NCI-H82 (cell line): Measurements from ENCODE around the gene NKX2-3.

Source experiments
- DNase-seq: peaks from one replicate; lab custom pipeline; 2025; lab: John Stamatoyannopoulos, UW

Gene NKX2-3

DNA sequence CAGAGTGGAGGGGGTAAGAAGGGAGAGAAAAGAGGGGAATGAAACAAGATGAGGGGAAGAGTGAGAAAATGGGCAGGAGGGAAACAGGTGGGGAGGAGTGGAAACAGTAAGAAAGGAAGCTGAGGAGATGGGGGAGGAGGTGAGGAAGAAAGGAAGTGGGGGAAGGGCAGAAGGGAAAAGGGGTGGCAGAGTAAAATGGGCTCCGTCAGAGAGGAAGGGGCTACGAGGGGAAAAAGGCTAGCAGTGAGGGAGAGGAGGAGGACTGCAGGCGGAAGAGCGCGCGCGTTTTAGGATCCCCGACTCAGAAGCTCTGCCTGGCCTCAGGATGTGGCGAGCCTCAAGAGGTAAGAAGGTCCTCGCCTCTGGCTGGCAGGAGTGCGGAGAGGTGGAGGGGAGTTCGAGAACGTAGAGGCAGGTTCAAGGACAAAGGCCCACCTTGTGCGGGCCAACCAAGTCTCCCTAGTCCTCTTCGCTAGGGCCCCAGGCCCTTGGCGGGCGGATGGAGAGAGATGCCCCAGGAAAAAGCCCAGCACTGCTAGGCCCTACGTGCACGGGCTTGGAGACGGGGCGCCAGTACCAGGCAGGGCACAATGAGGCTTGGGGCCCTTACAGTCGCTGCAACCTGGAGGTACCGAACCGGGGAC is 5.8 kb upstream of the NKX2-3 start:
- no peak for DNase-seq

DNA sequence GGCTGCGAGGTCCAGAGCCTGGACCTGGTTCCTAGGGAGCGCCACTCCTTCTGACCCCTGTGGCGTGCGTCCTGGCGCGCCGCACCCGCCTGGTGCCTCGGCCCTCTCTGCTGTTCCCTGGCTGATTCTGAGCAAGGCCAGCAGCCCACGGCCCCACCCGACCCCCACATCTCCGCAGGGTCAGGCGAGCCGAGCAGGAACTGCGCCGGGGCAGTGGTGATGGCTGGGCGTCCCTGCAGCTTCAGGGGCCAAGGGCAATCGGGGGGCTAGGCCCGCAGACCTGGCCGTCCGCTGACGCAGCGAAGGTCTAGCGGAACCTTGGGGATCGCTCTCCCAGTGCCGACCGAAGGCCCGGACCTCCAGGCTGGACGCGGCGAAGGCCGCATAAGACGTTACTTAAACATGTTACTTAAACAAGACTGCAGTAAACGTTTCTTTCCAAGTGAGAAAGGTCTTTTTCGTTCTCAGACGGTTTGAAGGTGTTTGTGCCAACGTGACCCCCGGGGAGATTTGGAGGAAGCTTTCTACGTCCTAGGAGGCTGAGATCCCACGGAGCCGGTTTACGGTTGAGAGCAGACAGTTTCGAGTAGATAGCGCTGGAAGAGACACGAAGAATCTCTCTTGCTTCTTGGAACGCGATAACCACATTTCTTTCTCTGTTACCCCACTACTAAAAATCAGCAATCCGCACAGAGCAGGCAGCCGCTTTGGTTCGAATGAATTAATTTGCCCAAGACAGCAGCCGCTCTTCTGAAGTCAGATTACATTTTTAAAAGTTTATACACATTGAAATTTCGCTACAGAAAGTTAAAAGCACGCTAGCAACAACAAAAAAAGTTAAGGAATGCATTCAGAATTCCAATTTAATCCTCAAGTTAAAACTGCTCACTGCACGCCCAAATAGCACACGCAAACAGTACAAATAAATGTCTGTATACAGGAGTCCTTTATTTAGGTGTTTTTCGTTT is 4.9 kb upstream of the NKX2-3 start:
- DNase-seq: no peak

DNA sequence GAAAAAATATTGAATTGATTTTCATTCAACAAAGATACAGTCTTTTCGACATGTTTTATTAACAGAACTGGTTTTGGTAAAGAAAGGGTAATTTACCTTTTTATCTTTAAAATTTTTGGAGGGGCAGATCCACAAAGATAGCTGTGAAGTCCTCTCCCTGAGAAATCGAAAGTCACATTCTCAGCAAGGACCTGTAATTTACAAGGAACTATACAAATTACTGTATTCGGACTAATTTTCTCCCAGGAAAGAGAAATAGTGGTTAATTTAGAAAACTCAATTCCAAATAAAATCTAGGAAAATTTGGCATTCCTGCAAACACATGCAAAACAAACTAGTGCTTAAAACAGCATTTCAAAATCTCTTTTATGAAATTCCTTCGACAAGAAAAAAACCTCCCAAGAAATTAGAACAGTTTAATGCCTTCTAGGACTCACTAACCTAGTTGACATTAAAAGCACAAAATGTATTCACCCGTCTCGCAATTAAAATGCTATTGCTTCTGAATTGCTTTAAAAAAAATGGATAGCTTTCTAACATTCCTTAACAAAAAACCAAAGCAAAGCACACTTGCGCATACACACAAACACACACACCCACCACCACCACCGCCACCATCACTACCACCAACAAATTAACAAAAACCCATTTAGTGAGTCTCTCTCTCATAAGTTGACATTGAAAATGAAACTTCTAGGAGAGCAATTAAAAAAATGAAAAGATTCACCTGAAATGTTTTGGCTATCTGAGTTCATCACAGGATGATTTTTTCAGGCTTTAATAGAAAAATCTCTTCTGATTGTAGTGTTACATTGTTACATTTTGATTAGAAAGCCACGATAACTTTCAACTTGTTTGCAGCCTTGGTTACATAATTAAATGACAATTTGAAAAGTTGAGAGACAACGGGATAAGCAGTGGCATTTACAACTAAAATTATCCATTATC is 4.0 kb upstream of the NKX2-3 start:
- no peak for DNase-seq

DNA sequence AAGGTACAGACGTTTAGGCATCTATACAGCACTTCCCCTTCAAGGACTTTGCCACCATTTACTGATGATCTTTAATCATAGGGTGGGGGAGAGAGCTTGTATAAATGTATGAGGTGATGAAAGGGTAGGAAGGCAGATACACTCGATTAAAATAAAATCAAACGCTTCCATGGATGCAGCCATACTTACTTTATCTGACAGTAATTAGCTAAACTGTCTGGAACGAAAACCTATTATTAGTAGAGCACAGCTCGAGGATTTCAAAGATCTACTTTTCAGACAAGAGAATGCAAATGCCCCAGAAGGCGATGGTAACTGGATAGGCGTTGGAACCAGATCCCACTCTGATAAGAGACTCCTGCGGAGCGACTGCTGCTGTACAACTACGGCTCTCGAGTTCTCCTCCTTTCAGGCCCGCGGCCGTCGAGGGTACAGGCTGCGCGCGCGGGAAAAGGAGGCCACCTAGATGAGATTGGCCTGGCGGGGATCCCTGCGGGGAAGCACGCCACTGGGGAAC is 3.1 kb upstream of the NKX2-3 start:
- no peak for DNase-seq

DNA sequence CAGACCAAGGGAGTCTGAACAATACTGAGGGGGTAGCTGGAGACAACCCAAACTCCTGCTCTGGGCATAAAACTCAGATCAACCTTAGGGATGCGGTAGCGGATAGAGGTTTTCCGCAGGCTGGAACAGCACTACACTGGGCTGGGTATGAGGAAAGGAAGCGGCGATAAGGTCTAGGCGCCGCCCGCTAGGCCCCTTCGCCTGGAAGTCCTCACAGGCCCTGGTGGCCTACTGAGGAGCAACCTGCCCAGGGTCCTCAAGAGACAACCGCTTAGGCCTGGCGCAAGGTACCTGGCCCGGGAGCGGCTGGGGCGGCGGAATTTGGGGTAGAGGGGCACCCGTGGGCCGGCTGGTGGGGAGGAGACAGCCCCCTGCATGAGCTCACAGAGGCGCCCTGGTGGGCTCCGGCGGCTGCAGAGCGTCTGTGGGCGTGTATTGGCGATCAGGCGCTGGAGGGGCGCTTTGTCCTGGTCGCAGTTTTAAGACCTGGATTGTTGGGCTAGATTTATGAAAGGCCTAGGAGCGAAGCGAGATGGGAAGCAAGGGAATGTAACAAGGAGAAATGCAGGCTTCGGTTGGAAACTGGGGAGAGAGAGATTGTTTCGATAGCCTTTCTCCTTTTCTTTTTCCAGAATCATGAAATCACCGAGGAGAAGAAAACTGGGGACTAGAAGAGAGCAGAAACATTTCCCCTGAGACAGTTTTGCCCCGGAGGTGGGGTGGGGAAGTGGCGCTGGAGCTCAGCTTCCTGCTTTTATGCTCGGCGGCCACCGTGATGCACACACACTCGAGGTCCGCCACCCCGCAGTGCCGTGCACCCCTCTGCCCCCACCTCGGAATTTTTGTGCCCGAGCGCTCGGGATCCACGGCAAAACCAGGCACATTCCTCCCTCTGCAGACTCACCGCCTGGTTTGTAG is 2.4 kb upstream of the NKX2-3 start:
- DNase-seq: no peak

DNA sequence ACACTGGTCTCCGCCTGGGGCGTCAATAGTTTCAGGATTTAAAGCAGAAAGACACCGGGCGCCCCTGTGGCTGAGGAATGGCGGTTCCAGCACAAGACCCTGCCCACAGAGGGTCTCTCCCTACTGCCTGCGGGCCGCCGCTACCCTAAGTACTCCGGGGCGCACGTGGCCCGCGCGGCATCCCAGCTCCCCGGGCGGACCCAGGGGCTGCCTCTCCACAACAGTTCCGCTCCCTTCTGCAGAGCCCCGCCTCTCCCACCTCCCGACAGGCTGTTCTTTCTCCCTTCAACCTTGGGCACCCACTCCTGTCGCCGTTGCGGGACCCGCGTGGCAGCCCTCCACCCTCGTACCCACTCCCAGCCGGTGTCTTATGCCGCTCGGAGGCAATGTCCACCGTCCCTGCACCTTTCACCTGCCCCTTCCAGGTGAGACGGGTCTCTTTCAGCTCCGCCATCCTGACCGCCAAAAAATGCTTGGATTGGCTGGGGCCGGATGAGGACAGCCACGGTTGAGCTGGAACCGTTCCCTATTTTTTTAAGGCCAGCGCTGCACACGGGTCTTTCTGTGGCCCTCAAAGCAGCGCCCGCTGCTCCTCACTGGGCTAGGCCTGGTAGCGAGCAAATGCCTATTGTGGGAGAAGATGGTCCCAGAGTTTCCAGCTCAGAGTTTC is 1.6 kb upstream of the NKX2-3 start:
- no peak for DNase-seq

DNA sequence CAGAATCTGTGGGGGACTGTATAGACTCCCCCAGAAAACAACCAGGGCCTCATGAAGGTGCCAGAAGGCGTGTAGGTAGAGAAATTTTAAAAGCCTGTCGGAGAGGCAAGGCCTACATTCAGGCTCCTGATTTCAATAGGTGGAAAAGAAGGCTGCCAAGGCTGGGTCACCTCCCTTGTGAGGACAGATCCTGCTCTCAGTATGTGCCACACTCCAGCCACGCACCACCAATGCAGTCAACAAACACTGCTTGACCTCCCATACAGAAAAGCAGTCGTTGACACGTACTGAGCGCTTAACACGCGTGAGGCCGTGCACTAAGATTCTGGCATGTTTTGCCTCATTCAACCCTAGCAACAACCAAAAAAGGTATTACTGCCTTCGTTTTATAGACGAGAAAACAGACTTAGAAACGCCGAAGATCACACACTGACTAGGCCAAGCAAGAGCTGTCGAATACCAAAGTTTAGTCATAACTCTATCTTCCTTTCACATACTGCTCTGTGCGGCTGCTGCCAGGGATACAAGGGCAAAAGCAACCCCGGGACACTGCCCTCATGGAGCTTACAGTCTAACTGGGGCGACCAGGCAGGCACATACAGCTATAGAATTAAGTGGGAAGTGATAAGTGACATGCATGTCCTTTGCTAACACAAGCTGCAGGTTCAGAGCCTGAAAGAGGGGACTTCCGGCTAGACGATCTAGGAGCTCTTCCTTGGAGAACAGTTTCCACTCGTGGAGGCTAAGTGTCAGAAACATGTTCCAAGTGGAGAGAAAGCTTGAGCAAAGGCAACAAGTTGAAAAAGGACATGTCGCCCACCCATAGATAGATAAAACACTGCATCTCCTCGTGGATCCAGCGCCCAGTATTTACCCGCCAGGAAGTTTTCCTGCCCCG is 797 bp upstream of the NKX2-3 start:
- DNase-seq: no peak

DNA sequence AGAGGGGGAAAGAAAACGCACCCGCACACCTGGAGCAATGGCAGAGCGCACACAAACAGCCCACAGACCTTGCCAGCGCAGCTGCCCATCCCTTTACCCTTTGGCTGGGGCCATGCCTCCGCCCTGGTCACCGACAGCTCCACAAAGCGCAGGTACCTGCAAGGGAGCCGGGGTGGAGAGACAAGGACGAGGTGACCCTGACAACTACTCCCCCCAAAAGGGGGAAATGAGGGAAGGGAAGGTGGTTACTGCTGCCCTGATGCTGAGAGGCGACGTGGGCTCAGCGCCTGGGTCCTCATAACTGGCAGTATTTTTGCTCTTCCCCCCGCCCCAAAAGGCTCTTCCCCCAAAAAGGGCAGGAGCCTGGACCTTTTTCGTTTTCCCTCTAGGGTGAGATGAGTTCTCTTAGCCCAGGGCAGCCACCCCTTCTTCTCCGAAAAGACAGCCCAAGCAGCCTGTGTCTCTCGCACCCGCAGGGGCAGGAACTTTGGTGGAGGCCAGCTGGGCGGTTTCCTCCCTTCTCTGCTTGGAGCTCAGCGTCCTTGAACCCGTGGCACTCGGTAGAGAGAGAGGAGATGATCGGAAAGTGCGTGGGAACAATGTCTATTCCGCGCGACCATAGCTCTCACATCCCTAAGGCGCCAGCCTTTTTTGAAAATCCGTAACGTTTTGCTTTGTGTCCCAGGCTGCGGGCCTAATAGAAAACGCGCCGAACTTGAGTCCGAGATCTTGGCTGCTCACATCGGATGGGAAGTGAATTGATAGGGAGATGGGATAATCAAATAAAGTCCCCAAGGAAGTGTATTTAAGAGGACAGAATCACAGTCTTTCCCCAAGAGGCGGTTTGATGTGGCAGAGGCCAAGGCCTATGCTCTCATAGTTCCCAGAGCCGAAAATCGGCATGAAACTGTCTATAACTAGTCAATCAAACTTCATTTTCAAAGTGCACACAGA is 1.0 kb downstream of the NKX2-3 start:
- no peak for DNase-seq

DNA sequence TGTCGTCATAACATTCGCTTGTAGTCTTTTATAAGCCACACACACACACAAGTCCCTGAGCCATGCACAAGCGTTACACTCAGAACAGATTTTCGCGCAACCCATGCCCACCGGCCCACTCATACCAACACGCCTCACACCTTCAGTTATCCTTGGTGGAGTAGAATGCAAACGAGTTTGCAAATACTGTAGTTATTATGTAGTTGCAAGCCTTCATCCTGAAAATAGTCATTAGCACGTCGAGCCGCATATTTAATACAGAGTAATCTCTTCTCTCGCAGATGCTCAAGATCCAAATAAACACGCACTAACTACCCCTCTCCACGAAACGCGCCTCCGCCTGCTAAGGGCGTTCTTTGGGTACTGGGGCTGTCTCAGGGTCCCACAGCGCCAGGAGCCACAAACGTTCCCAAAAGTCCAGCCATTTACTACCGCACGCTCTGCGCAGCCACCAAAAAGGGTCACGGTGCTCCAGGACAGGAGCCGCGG is 1.8 kb downstream of the NKX2-3 start:
- no peak for DNase-seq

DNA sequence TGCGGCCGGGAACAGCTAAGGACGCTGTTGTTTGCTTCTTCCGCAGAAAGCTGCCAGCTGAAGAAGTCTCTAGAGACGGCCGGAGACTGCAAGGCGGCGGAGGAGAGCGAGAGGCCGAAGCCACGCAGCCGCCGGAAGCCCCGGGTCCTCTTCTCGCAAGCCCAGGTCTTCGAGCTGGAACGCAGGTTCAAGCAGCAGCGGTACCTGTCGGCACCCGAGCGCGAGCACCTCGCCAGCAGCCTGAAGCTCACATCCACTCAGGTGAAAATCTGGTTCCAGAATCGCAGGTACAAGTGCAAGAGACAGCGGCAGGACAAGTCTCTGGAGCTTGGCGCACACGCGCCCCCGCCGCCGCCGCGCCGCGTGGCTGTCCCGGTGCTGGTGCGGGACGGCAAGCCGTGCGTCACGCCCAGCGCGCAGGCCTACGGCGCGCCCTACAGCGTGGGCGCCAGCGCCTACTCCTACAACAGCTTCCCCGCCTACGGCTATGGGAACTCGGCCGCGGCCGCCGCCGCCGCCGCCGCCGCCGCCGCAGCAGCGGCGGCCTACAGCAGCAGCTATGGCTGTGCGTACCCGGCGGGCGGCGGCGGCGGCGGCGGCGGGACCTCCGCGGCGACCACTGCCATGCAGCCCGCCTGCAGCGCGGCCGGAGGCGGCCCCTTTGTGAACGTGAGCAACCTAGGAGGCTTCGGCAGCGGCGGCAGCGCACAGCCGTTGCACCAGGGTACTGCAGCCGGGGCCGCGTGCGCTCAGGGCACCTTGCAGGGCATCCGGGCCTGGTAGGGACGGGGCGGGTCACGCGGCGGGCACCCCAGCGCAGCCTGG is 2.4 kb downstream of the NKX2-3 start:
- DNase-seq: peak; percentile 38

DNA sequence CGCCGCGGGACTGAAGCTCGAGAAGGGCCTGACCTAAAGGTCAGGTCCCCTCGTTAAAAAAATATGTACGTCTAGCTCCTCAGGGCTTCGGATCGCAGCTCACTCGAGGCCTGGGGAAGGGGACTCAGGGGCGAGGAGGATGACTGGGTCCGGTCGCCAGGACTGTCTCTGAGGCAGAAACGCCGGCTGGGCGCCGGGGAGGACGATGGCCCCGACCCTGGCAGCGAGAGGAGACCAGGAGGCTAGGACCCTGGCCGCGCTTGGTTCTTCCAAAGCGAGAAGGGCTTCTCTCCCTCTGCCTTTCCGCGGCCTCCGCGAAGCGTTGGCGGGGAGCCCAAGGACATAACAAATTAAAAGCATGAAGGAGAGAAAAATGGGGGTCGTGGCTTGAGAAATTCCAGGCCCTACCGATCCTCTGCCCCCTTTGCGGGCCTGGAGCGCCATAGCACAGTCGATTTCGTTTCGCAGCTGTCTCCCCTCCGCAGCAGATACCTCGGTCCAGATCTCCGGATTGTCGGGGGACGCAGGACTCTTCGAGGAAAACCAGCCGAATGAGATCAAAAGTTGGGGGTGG is 3.1 kb downstream of the NKX2-3 start:
- no peak for DNase-seq

DNA sequence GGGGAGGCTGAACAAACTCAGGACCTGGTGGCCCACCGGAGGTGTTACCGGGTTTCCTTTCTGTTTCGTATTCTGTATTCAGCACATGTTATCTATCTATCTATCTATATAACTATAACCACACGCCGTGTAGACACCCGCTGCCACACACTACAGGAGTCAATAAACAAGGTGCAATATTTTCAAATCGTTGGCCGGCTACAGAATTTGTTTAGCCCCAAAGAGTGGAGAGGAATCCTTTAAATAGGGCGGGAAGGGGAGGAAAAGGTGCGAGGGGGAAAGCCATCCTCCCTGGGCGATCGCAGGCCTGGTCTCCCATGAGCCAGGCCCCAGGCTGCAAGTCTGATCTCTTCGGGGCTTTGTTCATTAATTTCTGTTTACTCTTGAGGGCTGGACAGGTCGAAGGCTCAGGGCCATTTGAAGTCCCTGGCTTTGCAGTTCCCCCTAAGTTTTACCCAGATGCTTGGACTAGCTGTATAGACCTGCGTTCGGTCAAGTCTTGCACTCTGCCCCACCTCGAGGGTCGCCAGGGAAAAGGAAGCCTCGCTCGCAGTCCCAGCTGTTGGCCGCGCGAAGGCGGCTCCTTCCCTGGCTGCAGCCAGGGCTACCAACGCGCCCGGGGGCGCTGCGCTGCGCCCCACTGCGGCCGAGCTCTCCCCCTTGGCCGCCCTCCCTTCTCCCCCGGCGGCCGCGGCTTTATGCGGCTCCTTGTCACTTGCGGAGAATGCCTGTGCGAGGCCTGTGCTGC is 3.8 kb downstream of the NKX2-3 start:
- DNase-seq: no peak

DNA sequence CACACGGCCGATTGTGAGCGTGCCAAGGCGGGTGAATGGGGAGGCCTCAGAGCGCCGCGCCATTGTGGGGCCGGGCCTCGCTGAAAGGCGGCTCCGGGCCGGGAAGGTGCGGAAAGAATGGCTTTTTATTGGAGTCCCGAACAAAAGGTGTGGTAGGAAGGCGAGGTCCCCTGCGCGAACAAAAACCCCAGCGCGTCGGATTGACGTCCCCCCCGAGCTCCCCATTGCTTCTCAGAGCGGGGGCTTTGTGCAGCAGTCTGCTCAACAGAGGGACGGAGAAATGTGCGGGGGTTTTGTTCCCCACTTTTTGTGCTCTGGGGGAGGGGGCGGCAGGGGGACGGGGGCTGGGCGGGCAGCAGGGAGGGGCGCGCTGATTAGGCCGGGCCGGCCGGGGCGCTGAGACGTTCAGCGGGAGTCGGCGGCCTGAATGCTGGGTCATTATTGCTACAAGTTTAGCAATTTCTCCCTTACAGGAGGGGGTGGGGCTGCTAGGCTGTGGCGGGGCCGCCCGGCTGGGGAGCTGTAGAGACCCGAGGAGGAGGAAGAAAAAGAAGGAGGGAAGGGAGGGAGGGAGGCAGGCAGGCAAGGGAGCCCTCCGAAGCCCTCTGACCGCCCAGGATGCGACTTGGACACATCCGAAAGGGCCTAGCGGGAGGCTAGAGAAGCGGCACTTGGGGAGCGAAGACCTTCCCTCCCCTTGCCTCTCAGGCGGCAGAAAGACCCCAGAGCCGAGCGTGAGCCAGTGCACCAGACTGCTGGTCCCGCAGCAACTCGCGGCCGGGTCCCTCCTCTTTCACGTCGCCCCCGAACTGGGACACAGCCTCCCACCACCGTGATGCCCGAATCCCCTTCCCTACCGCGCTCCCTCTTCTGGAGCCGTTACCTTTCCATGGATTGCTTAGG is 4.6 kb downstream of the NKX2-3 start:
- peak; percentile 28 for DNase-seq

DNA sequence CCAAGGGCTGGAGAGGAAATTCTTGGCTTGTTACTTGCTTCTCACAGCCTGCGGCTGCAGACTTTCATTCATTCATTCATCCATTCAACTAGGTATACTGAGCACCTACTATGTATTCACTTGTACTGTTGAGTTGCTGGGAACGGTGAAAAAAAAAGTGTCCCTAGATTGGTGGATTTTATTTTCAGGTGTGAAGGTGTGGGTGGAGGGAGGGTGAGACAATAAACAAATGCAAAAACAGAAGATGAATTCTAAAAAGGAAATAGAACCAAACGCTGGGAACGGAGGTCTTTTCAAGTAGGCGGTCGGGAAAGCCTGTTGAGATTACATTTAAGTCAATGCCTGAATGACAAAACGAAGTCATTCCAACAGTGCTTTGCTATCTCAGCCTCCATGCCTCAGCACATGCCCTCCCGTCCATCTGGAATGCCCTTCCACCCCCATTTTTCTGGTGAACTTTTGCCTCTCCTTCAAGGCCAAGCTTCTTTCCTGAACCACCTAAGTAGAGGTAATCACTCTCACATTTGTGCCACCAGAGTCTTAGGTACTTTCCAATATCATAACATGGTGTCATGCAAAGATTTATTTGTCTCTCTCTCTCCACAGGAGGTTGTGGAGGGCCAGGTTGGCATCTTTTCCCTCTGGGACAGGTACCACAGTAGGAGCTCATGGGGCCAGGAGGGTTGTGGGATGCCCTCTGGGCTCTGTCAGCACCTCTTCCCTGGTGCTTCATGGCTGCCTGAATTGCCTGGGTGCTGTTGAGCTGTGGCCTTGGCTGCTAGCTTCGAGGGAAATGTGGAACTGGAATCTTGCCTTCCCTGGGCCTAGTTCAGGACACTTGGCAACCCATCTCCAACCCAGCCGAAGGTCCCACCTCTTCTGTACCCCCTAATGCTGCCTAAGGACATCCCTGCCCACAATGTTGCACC is 5.5 kb downstream of the NKX2-3 start:
- DNase-seq: no peak
